GM11168 (cell line): Measurements from ENCODE around the gene RNF157.

ENCODE experiments used
- in situ Hi-C: fragments of 300-500 bp; cut with MboI; formaldehyde crosslinking; loops from one replicate; pipeline ENCODE4 v1.12.0; 2022; ENCODE audit warnings: low sequenced_read_pairs; ENCODE audit not compliant: unreplicated experiment

The RNF157 gene

GRCh38 chr17:76199469-76199868 is 40.8 kb downstream of the RNF157 start:
- in situ Hi-C loops = no loop called here

GRCh38 chr17:76198702-76199101 is 41.6 kb downstream of the RNF157 start:
- in situ Hi-C loops = no loop called here

DNA sequence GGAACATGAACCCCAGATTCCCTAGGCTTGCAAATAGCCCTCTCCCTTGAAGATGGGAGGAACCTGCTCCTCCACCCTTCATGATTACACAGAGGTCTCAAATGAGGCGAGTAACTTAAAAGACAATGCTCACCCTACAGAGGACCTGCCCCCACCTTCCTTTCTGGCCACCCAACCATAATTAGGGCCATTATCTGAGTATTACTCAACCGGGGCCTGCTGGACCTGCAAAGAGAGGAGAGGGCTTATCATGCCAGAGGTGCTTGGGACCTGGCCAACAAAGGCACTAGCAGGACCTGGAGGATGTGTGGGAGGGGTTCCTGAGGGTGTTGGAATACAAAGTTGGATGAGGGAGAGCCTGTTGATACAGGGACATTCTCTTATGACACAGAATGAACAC is 42.4 kb downstream of the RNF157 start:
- in situ Hi-C loops = no loop called here

DNA sequence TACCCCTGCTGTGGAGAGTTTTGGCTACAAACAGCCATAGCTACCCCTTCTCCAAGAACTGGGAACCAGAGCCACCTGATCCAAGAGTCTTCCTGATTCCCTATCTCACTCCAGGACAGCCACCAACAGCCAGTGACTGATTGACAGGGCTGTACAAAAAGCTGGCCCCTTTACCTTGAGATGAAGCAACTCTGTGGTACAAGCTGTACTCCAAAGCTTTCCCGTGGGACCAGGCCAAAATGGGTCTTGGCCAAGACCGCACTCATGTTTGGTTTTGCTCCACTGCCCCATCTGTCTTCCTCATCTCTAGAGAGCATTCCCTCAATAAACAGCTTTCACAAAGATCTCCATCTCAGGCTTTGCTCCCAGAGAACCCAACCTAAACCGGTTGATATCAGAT is 43.6 kb downstream of the RNF157 start:
- in situ Hi-C loops = no loop called here

DNA sequence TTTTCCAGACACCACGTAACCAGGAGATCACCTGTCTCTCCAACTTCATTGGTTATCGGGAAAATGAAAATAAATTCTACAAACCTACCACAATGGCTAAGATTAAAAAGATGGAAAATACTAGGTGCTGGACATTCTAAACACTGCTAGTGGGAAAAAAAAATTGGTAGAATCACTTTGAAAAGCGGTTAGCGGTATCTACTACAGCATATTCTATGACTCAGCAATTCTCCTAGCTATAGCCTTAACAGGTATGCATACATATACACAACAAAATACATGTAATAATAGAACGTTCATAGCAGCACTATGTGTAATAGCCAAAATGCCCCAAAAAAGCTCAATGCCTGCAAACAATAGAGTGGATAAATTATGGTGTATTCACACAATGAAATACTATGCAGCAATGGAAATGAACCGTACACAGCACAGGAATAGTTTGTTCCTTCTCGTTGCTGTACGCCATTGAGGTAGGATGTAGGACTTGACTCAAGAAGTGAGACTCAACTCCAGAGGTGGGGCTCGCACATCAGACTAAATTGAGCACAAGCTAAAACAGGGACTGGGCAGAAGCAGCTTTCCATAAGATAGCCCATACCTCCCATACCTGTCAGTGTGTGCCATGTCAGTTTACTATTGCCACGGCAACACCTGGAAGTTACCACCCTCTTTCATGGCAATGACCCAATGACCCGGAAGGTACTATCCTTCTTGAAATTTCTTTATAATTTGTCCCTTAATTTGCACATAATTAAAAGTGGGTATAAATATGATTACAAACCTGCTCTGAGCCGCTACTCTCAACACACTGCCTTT is 44.8 kb downstream of the RNF157 start:
- in situ Hi-C loops = no loop called here

GRCh38 chr17:76193591-76193990 is 46.7 kb downstream of the RNF157 start:
- in situ Hi-C loops = no loop called here

DNA sequence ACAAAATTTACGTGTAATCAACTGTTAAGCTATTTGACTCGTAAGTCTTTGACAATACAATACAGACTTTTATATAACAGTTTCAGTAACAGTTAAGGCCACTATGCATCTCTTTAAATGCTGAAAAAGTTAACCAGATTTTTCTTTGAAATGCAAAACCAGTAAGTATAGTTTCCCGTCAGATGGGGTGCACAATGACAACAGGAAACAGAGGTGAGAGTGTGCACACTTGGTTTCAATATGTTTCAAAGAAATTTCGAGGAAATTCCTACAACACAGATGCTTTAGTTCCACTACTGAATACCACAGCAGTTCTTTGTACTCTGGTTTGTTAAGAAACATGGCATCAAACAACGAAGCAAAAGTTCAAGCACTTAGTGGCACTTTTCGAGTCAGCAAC is 48.4 kb downstream of the RNF157 start:
- in situ Hi-C loops = no loop called here

DNA sequence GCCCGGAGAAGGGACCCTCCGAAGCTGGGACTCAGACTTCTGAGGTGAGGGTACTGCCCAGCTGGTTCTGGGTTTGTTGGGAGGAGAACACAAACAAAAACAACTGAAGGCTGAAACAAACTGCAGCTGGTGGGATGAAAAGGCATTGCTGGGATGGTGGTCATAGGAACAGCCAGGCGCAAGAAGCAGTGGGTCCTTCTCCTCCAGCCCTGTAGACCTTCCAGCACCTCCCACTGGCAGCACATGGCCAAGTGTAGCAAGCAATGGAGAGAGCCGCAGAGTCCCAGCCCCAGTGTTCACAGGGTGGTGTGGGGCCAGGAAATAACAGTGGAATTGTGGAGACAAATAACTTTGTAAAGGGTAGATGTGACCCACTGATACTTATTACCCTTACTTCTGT is 50.6 kb downstream of the RNF157 start:
- in situ Hi-C loops = loop anchor here (5.0 kb wide), 1 partner anchor 73 kb away; no protein-coding TSS in a partner anchor

- in situ Hi-C loops = loop anchor here (5.0 kb wide), 1 partner anchor 73 kb away; no protein-coding TSS in a partner anchor
Measured at GRCh38 chr17:76189247-76189646, 51.0 kb downstream of the RNF157 start.

GRCh38 chr17:76188213-76189016 is 51.9 kb downstream of the RNF157 start:
- in situ Hi-C loops = loop anchor here (5.0 kb wide), 1 partner anchor 74 kb away; no protein-coding TSS in a partner anchor

- in situ Hi-C loops = loop anchor here (5.0 kb wide), 1 partner anchor 76 kb away; no protein-coding TSS in a partner anchor
Measured at GRCh38 chr17:76186774-76187173, 53.5 kb downstream of the RNF157 start.

GRCh38 chr17:76184290-76184689 is 56.0 kb downstream of the RNF157 start:
- in situ Hi-C loops = no loop called here

DNA sequence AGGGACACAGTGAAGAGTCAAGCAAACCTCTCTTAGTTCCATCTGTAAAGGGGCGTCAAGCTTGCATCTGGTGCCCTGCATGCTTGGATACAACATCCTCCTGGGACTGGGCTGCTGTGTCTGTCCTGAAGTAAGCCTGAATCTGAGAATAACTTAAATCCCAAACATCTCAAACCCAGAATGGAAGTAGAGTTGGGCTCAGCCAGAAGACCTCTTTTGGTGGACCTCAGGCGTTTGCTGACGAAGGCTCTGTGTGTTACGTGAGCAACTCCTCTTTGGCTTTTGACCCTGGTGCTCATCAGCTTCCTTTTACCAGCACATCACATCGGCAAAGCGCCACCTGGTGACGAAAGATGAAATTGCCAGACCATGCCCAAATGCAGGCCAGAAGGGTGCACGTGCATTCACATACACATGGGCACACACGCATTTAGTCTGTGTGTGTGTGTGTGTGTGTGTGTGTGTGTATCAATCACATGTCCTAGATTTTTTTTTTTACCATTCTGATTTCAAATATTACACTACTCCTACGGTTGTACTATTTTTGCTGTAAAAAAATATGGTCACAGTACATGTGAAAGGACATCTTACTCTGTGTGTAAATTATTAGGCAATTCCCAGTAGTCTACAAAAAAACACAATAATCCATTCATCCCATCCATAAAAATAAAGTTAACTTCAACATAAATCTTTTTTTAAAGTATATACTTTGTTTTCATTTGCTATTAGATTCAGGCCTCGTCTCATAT is 58.1 kb downstream of the RNF157 start:
- in situ Hi-C loops = no loop called here

DNA sequence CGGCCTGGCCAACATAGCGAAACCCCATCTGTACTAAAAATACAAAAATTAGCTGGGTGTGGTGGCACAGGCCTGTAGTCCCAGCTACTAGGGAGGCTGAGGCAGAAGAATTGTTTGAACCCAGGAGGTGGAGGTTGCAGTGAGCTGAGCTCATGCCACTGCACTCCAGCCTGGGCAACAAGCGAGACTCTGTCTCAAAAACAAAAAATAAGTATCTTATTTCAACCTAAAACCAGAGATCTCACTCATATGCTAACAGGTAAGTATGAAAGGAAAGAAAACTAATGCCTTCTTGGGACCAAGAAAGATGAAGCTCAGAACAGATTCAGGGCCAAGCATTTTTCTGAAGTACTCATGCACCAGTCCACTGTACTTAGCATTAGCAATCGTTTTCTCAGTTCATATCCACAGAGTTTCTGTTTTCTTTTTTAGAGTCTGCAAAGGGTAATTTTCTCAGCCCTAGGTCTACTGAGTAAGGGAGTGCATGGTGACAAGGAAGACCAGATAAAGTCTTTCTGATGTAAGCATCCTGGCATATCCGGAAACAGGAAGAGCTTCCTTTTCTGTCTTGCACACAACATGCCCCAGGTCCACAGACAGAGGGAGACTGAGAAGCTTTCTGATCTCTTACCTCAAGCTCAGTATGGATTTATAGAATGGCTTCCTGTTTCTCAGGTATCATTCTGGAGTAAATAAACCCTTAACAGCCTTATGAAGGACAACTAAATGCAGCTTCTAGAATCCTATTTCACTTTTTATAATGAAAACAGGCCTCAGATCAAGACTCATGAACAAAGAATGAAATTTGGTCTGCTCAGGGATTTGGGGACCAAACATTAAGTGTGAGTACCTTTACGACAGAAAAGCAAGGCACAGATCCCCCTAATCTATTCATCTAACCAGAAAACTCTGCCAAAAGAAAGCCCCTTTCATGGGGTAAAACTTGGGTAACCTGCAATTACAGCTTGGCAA is 60.5 kb downstream of the RNF157 start:
- in situ Hi-C loops = loop anchor here (10.0 kb wide), 1 partner anchor 55 kb away; no protein-coding TSS in a partner anchor

DNA sequence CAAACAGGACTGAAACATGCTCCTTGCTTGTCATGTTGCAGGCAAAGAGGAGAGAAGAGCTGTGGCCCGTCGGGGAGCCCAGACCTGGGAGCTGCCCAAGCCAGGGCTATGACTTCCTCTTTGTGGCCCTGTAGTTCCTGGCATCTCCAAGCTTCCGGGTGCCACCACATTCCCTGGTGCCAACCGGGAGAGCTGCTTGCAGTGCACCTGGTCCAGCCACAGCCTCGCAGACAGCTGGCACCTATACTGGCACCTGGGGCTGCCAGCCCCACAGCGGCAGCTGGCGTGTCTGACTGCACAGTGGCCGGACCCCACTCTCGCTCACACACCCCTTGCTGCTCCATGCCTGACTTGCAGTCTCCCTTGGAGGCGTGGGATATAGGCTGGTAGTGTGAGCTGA is 62.2 kb downstream of the RNF157 start:
- in situ Hi-C loops = loop anchor here (10.0 kb wide), 1 partner anchor 53 kb away; no protein-coding TSS in a partner anchor

DNA sequence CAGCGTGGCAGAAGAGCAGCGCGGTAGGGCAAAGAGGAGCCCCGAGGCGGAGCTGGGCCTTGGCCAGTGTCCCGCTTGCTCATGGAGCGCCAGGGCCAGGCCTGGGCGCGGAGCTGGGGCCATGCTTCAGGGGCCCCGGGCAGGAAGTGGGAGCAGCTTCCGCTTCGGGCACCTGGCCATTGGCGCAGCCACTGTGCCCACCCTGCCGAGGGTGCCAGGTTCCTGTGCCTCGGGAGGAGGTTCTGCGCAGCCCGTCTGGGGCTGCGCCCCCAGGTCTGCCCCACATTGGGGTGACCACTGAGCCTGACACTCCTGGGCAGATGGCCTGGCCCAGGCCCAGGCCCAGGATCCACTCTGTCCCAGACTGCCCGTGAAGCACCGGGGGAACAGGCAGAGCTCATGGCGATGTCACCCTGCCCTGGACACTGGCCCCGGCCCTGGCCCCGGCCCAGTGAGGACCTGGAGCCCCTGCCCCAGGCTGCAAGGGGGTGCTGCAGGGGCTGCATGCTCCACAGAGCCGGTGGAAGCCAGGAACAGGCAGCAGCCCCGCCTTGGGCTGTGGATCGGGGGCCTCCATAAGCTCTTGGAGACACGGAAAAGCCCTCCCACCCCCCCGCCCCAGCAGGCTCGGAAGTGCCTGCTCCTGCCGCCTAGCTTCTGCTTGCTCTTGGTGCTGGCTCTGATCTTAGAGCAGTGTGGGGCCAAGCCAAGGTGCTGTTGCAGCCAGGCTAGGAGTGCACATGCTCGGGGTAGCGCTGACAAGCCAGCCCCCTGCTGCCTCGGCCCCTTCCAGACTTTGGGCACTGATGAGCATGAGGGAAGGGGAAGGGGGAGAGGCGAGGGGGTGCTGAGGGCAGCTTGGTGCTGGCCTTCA is 63.4 kb downstream of the RNF157 start:
- in situ Hi-C loops = loop anchor here (10.0 kb wide), 1 partner anchor 52 kb away; no protein-coding TSS in a partner anchor

DNA sequence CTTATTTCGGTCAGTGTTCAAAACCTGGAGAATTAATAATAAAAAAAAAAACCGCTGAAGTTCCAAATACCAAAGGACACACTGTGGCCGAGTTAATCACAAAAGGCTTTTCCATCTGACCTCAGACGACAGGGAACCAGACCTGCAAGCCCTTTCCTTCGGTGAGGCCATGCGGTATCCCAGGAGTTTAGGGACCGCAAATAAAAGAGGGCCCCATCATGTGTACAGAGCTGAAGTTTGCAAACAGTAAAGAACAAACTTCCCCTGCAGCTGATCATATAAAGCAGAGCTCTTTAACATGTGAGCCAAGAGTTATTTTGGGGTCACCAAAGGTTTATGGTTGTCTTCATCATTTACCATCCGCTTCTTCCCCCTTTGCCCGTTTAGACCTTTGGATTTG is 66.3 kb downstream of the RNF157 start:
- in situ Hi-C loops = loop anchor here (10.0 kb wide), 1 partner anchor 49 kb away; no protein-coding TSS in a partner anchor

DNA sequence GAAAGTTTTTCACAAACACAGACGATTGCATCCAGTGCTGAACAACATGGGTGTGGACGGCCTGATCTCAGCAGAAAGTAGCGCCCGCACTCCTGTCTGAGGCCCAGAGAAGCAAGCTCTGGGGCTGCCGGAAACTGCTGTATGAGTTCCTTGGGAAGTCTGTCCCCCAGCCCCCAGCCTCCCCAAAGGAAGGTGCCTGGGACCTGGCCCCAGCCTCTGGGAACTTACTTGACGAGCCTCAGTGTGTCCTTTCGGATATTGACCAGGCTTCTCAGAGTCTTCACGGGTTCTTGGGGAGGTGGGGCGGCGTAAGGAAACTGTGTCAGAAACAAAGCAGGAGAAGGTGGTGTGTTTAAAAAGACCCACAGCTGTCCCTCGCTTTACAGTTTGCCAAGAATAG is 66.8 kb downstream of the RNF157 start:
- in situ Hi-C loops = loop anchor here (10.0 kb wide), 1 partner anchor 49 kb away; no protein-coding TSS in a partner anchor
